Kidney (tissue), 14 donors: ENCODE measurements around the gene USP48. TPM values are rescaled to one million over a fixed set of nuclear protein-coding genes. Genes with fewer than 3 reads are reported as not detected.
"Not testable (repeated sequence)": the region's sequence is repeated elsewhere in the genome, so short reads cannot be mapped to it uniquely, and the experiment has no call there.

Experiments
- DNase-seq, 5 donors: peaks; one replicate each; pipeline ENCODE4 v3.0.0-alpha.2; 2013 to 2020
- FAIRE-seq: peaks from 2 replicates; lab custom pipeline; 2012; peaks lifted over from hg19 to GRCh38; lab: Jason Lieb, UNC
- H3K27ac ChIP-seq, 2 donors: one replicate each; pipeline ENCODE4 v1.7.0; 2013; ENCODE audit warnings: low read depth in 2 of 2, low read length in 2 of 2, inconsistent platforms in 1 of 2
- H3K27me3 ChIP-seq: one replicate; pipeline ENCODE4 v1.7.1; 2013; ENCODE audit warnings: low read length, inconsistent platforms; ENCODE audit not compliant: control insufficient read depth, insufficient read depth
- H3K36me3 ChIP-seq, 3 donors: one replicate each; pipeline versions ENCODE4 v1.7.0 to v1.7.1; 2013; ENCODE audit warnings: low read length in 3 of 3, control low read depth in 1 of 3, inconsistent platforms in 1 of 3; ENCODE audit not compliant: insufficient read depth in 3 of 3, control insufficient read depth in 2 of 3
- H3K4me1 ChIP-seq, 3 donors: one replicate each; pipeline versions ENCODE4 v1.7.0 to v1.7.1; 2013; ENCODE audit warnings: low read length in 3 of 3, inconsistent platforms in 1 of 3, low read depth in 1 of 3; ENCODE audit not compliant: control insufficient read depth in 2 of 3, insufficient read depth in 2 of 3
- H3K4me3 ChIP-seq, 3 donors: one replicate each; pipeline versions ENCODE4 v1.7.0 to v1.8.1; 2013; ENCODE audit warnings: low read length in 3 of 3, control low read depth in 1 of 3, inconsistent platforms in 1 of 3
- H3K9ac ChIP-seq, 3 donors: one replicate each; pipeline versions ENCODE4 v1.7.0 to v1.7.1; 2013; ENCODE audit warnings: low read length in 3 of 3, control low read depth in 1 of 3, inconsistent platforms in 1 of 3
- H3K9me3 ChIP-seq, 3 donors: one replicate each; pipeline versions ENCODE4 v1.7.0 to v1.7.1; 2013; ENCODE audit warnings: low read length in 3 of 3, control low read depth in 1 of 3, inconsistent platforms in 1 of 3; ENCODE audit not compliant: control insufficient read depth in 2 of 3, insufficient read depth in 1 of 3
- intact Hi-C: fragments of 100-400 bp; cut with DNase I; formaldehyde crosslinking; loops from one replicate; pipeline ENCODE4 v1.11.1; 2022
- polyA plus RNA-seq: library from polyadenylated mRNA; stranded (reverse); fragments of 350-450 nt; fragmentation: Illumina TruSeq; extraction: RNeasy Lipid Tissue Mini Kit (QIAGEN cat#74804); gene quantifications from one replicate; pipeline ENCODE4 v1.2.3, GENCODE V29; 2014; ENCODE audit warnings: low read depth, low replicate concordance; ENCODE audit not compliant: insufficient read depth
- total RNA-seq: library from RNA; stranded (reverse); fragmentation: NEBNext Ultra II Directional; extraction: Animal tissue kit (Norgen Biotek cat#: 25700); gene quantifications from one replicate; pipeline ENCODE4 v1.2.1, GENCODE V29; 2021
- TF ChIP-seq, protein P1 (sequence below): IDR thresholded peaks from 3 replicates; pipeline ENCODE4 v1.5.1; 2012; ENCODE audit warnings: mild to moderate bottlenecking, moderate library complexity, borderline replicate concordance; ENCODE audit not compliant: insufficient read depth; ENCODE audit errors: extremely low read depth
- donor health status: control.
- donor health status: control.
- donor health status: control.
- donor health status: control.
- donor health status: control.
- donor health status: DM: yes; HTN: yes; CAD: no.
- donor health status: Normal renal cell carcinoma (clear cell type).

The USP48 gene
- total and polyA plus RNA-seq, 2 donors from 2014 or later, result 16.7 to 62.8 TPM

DNA sequence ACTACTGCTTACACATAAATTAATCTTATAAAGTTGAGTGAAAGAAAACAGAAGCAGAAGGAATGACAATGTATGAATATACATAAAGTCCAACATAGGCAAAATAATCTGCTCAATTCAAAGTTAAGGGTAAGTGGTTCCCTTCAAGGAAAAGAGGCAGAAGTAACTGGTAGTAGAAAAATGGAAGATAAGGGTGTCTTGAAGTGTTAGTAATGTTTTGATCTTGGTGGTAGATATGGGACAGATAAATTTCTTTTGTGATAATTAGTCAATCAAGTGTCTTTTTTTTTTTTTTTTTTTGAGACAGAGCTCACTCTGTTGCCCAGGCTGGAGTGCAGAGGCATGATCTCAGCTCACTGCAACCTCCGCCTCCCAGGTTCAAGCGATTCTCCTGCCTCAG lies 12.7 kb downstream of the USP48 start:
- Histone ChIP-seq H3K9me3 (no peaks in the 10 kb centered on the region), H3K4me1 (peaks cover 0 to 2% (median 0%) of the 10 kb centered on the region in 3 donors), H3K4me3 (no peak overlapping the region), H3K27ac (no peak overlapping the region), H3K9ac (no peak overlapping the region), H3K36me3 (peaks cover 0 to 5% (median 0%) of the 10 kb centered on the region in 3 donors), H3K27me3 (no peaks in the 10 kb centered on the region)
- FAIRE-seq, result no peak
- no peak for DNase-seq
- intact Hi-C loops, result no loop called here
- TF ChIP-seq, protein P1, sequence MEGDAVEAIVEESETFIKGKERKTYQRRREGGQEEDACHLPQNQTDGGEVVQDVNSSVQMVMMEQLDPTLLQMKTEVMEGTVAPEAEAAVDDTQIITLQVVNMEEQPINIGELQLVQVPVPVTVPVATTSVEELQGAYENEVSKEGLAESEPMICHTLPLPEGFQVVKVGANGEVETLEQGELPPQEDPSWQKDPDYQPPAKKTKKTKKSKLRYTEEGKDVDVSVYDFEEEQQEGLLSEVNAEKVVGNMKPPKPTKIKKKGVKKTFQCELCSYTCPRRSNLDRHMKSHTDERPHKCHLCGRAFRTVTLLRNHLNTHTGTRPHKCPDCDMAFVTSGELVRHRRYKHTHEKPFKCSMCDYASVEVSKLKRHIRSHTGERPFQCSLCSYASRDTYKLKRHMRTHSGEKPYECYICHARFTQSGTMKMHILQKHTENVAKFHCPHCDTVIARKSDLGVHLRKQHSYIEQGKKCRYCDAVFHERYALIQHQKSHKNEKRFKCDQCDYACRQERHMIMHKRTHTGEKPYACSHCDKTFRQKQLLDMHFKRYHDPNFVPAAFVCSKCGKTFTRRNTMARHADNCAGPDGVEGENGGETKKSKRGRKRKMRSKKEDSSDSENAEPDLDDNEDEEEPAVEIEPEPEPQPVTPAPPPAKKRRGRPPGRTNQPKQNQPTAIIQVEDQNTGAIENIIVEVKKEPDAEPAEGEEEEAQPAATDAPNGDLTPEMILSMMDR, result no peak

DNA sequence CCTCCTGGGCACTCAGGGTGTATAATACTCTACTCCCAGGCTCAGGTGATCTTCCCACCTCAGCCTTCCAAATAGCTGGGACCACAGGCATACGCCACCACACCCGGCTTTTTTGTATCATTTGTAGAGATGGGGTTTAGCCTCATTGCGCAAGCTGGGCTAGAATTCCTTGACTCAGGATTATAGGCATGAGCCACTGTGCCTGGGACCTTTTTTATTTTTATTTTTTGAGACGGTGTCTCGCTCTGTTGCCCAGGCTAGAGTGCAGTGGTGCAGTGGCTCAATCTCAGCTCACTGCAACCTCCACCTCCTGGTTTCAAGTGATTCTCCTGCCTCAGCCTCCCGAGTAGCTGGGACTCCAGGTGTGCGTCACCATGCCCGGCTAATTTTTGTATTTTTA lies 15.8 kb downstream of the USP48 start:
- DNase-seq, H3K27ac ChIP-seq, FAIRE-seq, H3K9ac ChIP-seq, H3K9me3 ChIP-seq, H3K27me3 ChIP-seq, intact Hi-C loops, H3K4me1 ChIP-seq, H3K4me3 ChIP-seq, H3K36me3 ChIP-seq: not testable (repeated sequence)

DNA sequence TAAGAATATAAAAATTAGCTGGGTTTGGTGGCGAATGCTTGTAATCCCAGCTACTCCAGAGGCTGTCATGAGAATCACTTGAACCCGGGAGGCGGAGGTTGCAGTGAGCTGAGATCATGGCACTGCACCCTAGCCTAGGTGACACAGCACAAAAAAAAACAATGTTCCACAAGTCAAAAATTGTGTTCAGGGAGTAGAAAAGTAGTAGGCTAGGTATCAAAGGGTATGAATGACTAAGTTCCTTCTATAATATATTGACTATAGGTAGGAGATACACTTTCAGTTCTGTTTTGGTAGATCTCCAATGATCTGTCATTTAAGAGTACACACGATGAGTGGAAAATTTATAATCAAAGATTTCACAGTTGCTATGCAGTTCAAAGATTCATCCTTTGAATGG lies 16.7 kb downstream of the USP48 start:
- Histone ChIP-seq H3K9me3 (no peaks in the 10 kb centered on the region), H3K27ac (no peak overlapping the region), H3K36me3 (peaks cover 0 to 5% (median 0%) of the 10 kb centered on the region in 3 donors), H3K9ac (no peak overlapping the region), H3K4me3 (no peak overlapping the region), H3K27me3 (no peaks in the 10 kb centered on the region), H3K4me1 (peaks cover 0 to 7% (median 3%) of the 10 kb centered on the region in 3 donors)
- FAIRE-seq, result no peak
- intact Hi-C loops, result no loop called here
- no peak for DNase-seq
- TF ChIP-seq, protein P1, result no peak

DNA sequence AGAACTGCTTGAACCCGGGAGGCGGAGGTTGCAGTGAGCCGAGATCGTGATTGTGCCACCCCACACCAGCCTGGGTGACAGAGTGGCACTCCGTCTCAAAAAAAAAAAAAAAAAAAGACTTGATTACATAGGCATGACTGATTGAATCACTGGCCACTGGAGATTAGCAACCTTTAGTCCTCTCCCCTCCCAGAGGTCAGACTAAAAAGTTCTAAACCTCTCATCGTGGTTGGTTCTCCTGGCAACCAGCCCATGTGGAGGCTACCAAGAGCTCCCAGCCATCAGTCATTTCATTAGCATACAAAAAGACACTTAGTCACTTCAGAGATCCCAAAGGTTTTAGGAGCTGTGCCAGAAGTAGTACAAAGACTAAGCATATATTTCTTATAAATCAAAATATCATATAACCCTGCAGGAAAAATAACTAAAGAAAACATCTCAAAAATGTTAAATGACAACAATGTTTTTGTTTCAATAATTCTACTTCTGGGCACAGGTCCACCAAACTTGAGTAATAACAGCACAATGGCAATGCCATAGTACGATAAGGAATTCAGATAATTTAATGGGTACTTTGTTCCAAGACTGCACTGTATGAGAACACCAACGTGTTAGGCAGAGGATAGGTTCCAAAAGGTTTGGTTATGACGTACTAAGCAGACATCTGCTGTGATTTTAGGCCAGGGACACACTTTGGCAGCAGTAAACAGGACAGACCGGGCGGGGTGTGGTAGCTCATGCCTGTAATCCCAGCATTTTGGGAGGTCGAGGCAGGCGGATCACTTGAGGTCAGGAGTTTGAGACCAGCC lies 18.1 kb downstream of the USP48 start:
- Histone ChIP-seq H3K4me1 (peaks cover 0 to 7% (median 3%) of the 10 kb centered on the region in 3 donors), H3K4me3 (no peak overlapping the region), H3K9me3 (no peaks in the 10 kb centered on the region), H3K27ac (no peak overlapping the region), H3K27me3 (no peaks in the 10 kb centered on the region), H3K9ac (no peak overlapping the region), H3K36me3 (peaks cover 0 to 5% (median 0%) of the 10 kb centered on the region in 3 donors)
- DNase-seq, result peak in 2 of 5 donors; percentile 5 to 36
- TF ChIP-seq, protein P1, result no peak
- intact Hi-C loops, result no loop called here
- no peak for FAIRE-seq
